ENCODE data around the gene CCDC32. TPM values are rescaled to one million over a fixed set of nuclear protein-coding genes. Genes with fewer than 3 reads are reported as not detected.

Gene CCDC32
- total RNA-seq, 1 donor, result 16.3 TPM

DNA sequence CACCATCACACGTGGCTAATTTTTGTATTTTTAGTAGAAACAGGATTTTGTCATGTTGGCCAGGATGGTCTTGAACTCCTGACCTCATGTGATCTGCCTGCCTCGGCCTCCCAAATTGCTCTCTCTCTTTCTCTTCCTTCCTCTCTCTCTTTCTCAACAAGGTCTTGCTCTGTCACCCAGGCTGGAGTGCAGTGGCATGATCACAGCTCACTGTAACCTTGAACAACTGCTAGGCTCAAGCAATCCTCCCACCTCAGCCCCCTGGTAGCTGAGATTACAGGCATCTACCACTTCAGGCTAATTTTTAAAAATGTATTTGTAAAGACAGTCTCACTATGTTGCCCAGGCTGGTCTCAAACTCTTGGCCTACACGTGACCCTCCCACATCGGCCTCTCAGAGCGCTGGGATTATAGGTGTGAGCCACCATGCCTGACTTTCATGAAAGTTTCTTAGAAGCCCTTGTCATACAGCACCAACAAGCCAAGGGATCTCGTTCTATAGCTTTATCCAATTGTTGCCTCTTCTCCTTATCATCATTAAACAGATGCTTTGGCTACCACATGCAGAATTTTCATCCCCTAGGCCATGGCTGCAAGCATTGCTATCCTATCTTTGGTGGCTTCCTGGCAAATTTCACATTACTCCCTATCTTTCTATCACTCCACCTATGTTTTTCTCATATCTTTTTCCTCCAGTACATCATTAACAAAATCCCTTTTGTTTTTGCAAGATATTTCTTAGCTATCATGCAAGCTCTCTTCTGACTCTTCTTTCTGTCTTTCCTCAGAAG, 5.7 kb downstream of the CCDC32 start:
- H3K36me3 ChIP-seq (ENCODE audit: insufficient read depth, low read length), result peaks cover 39% of the 10 kb centered on the region
- TF ChIP-seq, protein P1, sequence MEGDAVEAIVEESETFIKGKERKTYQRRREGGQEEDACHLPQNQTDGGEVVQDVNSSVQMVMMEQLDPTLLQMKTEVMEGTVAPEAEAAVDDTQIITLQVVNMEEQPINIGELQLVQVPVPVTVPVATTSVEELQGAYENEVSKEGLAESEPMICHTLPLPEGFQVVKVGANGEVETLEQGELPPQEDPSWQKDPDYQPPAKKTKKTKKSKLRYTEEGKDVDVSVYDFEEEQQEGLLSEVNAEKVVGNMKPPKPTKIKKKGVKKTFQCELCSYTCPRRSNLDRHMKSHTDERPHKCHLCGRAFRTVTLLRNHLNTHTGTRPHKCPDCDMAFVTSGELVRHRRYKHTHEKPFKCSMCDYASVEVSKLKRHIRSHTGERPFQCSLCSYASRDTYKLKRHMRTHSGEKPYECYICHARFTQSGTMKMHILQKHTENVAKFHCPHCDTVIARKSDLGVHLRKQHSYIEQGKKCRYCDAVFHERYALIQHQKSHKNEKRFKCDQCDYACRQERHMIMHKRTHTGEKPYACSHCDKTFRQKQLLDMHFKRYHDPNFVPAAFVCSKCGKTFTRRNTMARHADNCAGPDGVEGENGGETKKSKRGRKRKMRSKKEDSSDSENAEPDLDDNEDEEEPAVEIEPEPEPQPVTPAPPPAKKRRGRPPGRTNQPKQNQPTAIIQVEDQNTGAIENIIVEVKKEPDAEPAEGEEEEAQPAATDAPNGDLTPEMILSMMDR (IDR thresholded peaks at IDR 0.05; ENCODE audit: extremely low read depth, low read depth, low read length), result no peak
- H2AFZ ChIP-seq (ENCODE audit: low read length), result no peak overlapping the region
- H3K9me3 ChIP-seq (ENCODE audit: low read depth, low read length), result no peaks in the 10 kb centered on the region
- H4K20me1 ChIP-seq (ENCODE audit: insufficient read depth, low read length), result peaks cover 3% of the 10 kb centered on the region
- H3K27me3 ChIP-seq (ENCODE audit: insufficient read depth, low read length), result no peaks in the 10 kb centered on the region
- H3K27ac ChIP-seq (ENCODE audit: low read depth, low read length), result no peak overlapping the region
- no peak for DNase-seq (ENCODE audit: insufficient read length, low spot score, missing footprints)
- H3K79me2 ChIP-seq (ENCODE audit: insufficient read depth, low read length), result peaks cover 28% of the 10 kb centered on the region
- H3K4me1 ChIP-seq (ENCODE audit: insufficient read depth, low read length), result peaks cover 4% of the 10 kb centered on the region
- H3K4me3 ChIP-seq (ENCODE audit: insufficient read depth, low read length), result no peak overlapping the region
- no peak overlapping the region for H3K4me2 ChIP-seq (ENCODE audit: insufficient read depth, low read length)

DNA sequence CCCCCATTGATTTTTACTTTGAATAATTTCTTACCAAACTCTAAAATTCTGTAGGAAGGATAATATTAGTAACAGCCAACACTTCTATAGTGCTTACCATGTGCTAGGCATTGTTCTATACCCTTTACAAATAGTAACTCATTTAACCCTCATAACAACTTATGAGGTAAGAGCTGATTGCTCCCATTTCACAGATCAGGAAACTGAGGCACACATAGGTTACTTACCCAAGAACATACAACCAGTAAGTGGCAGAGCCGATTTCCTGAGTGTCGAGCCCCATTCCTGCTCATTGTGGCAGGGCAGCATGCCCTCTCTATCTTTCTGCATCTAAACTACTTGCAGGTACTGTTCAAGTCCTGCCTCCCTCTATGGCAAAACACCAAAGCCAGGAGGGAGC, 9.0 kb downstream of the CCDC32 start:
- Histone ChIP-seq H3K27ac (ENCODE audit: low read depth, low read length) (no peak overlapping the region), H3K36me3 (ENCODE audit: insufficient read depth, low read length) (peaks cover 34% of the 10 kb centered on the region), H3K27me3 (ENCODE audit: insufficient read depth, low read length) (no peaks in the 10 kb centered on the region), H3K79me2 (ENCODE audit: insufficient read depth, low read length) (peaks cover 13% of the 10 kb centered on the region), H3K4me3 (ENCODE audit: insufficient read depth, low read length) (no peak overlapping the region), H4K20me1 (ENCODE audit: insufficient read depth, low read length) (peaks cover 3% of the 10 kb centered on the region), H3K4me1 (ENCODE audit: insufficient read depth, low read length) (no peaks in the 10 kb centered on the region), H3K4me2 (ENCODE audit: insufficient read depth, low read length) (no peak overlapping the region), H3K9me3 (ENCODE audit: low read depth, low read length) (no peaks in the 10 kb centered on the region), H2AFZ (ENCODE audit: low read length) (no peak overlapping the region)
- TF ChIP-seq, protein P1 (IDR thresholded peaks at IDR 0.05; ENCODE audit: extremely low read depth, low read depth, low read length), result no peak
- no peak for DNase-seq (ENCODE audit: insufficient read length, low spot score, missing footprints)

DNA sequence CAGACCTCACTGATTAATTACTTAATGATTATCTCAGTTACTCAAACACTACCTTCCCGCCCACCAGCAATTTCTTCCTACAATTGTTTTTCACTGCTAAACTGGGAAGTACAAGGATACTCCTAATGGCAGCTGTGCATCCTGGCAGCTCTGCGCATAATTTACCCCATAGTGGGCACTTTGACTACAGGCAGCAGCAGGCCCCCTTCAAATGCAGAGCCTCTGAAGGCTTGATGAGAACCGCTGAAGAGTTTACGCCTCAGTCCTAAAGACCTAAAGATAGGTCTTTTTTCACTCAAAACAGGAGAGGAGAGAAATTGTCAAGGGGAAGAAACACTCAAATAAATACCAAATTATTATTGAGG, 10.7 kb downstream of the CCDC32 start:
- no peaks in the 10 kb centered on the region for H3K9me3 ChIP-seq (ENCODE audit: low read depth, low read length)
- TF ChIP-seq, protein P1 (IDR thresholded peaks at IDR 0.05; ENCODE audit: extremely low read depth, low read depth, low read length), result no peak
- H2AFZ ChIP-seq (ENCODE audit: low read length), result no peak overlapping the region
- H3K4me3 ChIP-seq (ENCODE audit: insufficient read depth, low read length), result no peak overlapping the region
- DNase-seq (ENCODE audit: insufficient read length, low spot score, missing footprints), result no peak
- H3K79me2 ChIP-seq (ENCODE audit: insufficient read depth, low read length), result no peaks in the 10 kb centered on the region
- no peaks in the 10 kb centered on the region for H3K4me1 ChIP-seq (ENCODE audit: insufficient read depth, low read length)
- H3K4me2 ChIP-seq (ENCODE audit: insufficient read depth, low read length), result no peak overlapping the region
- H3K27me3 ChIP-seq (ENCODE audit: insufficient read depth, low read length), result no peaks in the 10 kb centered on the region
- H3K36me3 ChIP-seq (ENCODE audit: insufficient read depth, low read length), result peaks cover 37% of the 10 kb centered on the region
- H4K20me1 ChIP-seq (ENCODE audit: insufficient read depth, low read length), result peaks cover 3% of the 10 kb centered on the region
- H3K27ac ChIP-seq (ENCODE audit: low read depth, low read length), result no peak overlapping the region

DNA sequence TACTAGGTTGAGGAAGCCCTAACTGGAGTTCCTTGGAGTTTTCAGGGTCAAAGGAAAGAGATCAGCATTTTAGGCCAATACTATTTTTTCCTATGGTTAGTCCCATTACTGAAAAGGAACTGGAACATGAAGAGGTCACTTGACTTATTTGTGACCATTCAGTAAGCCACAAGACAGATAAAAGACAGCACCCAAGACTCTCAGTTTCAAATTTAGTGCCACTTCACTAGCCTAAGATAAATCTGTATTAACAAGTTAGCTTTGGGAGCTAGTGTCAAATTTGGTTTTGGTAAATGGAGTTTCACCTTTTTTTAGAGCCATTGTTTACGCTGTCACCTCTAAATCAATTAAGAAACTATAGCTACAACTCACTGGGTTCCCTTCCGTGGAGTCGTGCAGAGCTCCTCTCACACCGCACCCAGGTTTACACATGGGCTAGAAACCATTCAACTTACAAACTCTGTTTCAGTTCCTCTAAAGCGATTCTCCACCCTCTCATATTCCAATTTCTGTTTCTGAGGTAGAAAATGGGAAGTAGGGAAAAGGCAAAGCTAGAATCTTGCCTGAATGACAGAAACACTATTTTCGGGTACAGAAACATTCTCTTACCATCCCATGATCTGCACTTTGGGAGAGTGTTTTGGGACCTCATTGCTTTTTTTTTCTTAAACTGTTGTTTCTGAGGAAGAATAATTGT, 14.4 kb downstream of the CCDC32 start:
- H3K9me3 ChIP-seq (ENCODE audit: low read depth, low read length), result no peaks in the 10 kb centered on the region
- H3K79me2 ChIP-seq (ENCODE audit: insufficient read depth, low read length), result no peaks in the 10 kb centered on the region
- no peak overlapping the region for H3K4me2 ChIP-seq (ENCODE audit: insufficient read depth, low read length)
- H2AFZ ChIP-seq (ENCODE audit: low read length), result no peak overlapping the region
- H3K27ac ChIP-seq (ENCODE audit: low read depth, low read length), result no peak overlapping the region
- TF ChIP-seq, protein P1 (IDR thresholded peaks at IDR 0.05; ENCODE audit: extremely low read depth, low read depth, low read length), result no peak
- H3K4me3 ChIP-seq (ENCODE audit: insufficient read depth, low read length), result no peak overlapping the region
- no peaks in the 10 kb centered on the region for H3K4me1 ChIP-seq (ENCODE audit: insufficient read depth, low read length)
- no peaks in the 10 kb centered on the region for H4K20me1 ChIP-seq (ENCODE audit: insufficient read depth, low read length)
- H3K27me3 ChIP-seq (ENCODE audit: insufficient read depth, low read length), result no peaks in the 10 kb centered on the region
- H3K36me3 ChIP-seq (ENCODE audit: insufficient read depth, low read length), result peaks cover 26% of the 10 kb centered on the region
- no peak for DNase-seq (ENCODE audit: insufficient read length, low spot score, missing footprints)
